ENCODE data around the gene FHL3. TPM values are rescaled to one million over a fixed set of nuclear protein-coding genes. Genes with fewer than 3 reads are reported as not detected.

Gene FHL3, protein sequence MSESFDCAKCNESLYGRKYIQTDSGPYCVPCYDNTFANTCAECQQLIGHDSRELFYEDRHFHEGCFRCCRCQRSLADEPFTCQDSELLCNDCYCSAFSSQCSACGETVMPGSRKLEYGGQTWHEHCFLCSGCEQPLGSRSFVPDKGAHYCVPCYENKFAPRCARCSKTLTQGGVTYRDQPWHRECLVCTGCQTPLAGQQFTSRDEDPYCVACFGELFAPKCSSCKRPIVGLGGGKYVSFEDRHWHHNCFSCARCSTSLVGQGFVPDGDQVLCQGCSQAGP
- total RNA-seq (2014; rRNA removed; shearing (Covaris generic); ENCODE audit: low replicate concordance): 13.7 and 26.0 TPM in 2 replicates

DNA sequence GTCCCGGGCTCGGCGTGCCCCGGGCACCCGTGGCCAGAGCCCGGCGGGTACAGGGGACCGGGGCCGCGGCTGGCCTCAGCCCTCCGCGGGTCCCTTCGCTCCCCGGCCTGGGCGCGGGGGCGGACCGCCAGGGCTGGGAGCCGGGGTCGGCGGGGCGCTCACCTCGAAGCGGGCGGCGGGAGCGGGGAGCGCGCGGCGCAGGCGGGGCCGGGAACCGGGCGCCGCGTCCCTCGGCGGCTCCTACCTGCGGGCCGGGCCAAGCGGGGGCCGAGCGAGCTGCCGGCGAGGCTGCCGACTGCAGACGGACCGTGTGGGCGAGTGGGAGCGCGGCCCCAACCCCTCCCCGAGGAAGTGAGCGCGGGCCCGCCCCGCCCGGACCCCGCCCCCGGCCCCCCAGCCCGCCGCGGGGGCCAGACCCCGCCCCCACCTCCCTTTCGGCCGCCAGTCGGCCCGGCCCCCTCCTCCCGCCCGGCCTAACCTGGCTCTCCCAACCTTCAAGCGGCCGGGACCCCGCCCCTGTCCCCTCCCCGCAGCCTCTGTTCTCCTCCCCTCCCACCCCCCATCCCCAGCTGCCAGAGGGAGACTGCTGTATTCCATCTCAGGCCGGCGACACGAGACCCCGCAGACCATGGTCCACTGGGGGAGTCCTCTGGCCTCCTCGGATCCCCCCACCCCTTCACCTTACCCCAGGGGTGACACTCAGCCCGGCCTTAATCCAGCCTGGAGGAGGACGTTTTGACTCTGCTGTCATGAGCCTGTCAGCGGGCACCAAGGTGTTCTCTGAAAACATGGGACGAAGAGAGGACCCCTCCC is at the start of gene FHL3:
TSS of gene FHL3 (minus strand) at position 320 of the 813 bp plus-strand sequence. CDS start 6,102 bp downstream, outside the sequence.
- DNase-seq: peak; percentile 76
- H3K4me3 ChIP-seq: peak within 1 kb of the TSS; percentile 61
- H3K36me3 ChIP-seq: peaks cover 5% of the 10 kb centered on the region; the same call in 1 of the 2 replicates
- H3K27me3 ChIP-seq: no peaks in the 10 kb centered on the region
- no peaks in the 10 kb centered on the region for H3K9me3 ChIP-seq

DNA sequence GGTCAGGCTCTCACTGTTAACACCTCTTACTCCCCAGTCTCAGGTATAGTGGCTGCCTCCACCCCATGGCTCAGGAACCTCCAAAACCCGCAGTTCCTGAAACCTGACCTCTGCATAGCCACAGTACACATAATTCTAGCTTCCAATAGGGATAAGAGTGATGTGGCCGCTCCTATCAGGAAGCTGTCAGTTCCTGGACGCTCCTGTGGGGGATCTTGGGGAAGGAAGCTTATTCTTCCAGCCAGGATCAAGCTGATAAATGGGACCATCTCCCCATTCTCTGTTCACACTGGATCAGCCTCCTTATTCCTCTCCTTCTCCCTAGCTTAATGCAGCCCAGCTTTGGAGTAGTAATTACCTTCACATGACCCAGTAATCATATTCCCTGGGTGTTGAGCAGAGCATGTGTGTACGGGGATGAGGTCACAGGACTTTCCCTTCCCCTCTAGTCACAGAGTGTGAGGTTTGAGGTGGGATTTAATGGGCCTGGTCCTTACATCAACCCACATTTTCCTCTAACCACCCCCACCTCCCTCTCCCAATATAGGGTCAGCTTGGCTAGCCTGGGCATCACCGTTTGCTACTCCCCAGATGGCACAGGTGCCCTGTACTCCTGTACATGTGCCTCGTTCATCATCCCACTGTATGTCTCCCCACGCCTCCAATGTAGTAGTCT is 48.2 kb upstream of the FHL3 start:
- H3K4me3 ChIP-seq: no peak overlapping the region
- no peaks in the 10 kb centered on the region for H3K36me3 ChIP-seq
- H3K27me3 ChIP-seq: no peaks in the 10 kb centered on the region
- H3K9me3 ChIP-seq: no peaks in the 10 kb centered on the region
- DNase-seq: no peak

DNA sequence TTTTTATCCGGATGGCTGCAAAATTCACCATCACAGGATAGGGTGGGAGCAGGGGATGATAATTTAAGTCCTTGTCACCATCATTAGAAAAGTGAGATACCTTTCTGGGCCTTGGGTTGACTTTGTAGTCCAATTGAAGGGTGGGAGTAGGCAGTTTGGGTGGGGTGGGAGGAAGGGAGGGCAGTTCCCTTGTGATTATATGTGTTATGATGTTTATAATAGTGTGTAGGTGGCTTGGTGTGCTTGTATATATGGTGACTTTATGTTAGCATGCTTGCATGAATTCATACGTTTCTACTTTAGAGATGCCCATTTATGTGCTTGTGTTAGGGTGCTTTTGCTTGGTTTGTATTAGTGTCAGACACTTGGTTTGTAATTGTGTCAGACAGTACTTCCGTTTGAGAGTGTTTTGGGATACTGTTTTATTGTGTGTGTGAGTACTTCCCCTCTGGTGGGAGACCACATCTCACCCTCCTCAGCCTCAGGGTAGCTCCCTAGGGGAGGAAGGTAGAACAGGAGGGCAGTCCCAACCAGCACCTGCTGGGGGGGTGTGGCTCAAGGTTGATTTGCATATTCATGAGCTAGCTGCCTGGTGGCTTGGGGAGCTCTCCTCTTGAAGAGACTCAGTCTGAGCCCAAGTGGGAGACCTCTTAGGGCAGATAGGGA is 47.6 kb upstream of the FHL3 start:
- no peak for DNase-seq

DNA sequence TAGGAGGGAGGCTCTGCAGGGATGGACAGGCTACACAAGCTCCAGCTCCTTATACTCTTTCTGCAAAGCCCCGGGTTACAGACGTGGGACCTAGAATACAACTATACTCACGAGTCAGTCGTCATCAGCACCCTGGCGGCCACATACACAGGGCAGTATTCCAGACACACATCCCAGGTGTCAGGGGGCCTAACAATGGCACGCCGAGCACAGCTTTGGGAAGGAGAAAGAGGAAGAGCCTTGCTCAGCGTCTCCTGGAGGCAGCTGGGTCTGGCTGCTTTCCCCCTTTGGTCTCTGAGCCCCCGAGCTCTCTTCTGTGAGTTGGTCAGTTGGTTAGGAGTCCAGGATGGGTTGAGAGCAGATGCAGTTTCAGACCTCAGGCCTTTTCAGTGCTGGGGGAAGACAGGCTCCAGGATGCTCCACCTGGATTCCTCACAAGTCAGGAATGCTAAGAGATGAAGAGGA is 45.8 kb upstream of the FHL3 start:
- DNase-seq: no peak
- no peak overlapping the region for H3K4me3 ChIP-seq
- no peaks in the 10 kb centered on the region for H3K36me3 ChIP-seq
- no peaks in the 10 kb centered on the region for H3K27me3 ChIP-seq
- no peaks in the 10 kb centered on the region for H3K9me3 ChIP-seq

More for the DNA sequence above, 47.6 kb upstream of the FHL3 start:
- H3K4me3 ChIP-seq: no peak overlapping the region
- no peaks in the 10 kb centered on the region for H3K36me3 ChIP-seq
- H3K27me3 ChIP-seq: no peaks in the 10 kb centered on the region
- no peaks in the 10 kb centered on the region for H3K9me3 ChIP-seq

DNA sequence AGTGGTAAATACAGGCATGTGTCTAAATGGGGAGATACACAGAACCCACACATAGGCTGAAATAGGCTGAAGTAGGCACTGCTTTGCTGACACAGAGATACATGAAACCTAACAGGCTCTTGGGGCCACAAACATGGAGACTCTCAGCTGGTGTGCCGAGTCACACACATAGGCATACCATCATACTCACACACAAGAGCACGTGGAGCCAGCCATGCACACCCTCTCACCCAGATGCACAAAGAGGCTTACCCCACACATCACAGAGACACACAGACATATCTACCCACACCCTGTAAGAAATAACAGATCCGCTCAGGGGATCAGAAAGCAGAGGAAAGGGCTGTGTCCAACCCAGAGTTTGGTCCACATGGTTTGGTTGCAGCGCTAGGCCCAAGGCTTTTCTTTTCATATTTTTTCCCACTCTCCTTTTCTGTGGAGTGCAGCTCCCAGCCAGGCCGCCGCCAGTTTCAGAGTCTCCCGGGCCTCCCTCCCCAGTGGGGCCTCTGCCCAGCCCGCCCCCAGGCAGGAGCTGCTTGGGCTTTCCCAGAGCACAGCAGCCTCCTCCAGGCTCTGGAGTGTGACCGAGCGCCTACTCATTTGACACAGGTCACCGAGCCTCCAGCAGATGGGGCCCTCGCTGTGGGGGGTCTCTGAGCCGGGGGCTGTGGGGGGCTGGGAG is 45.2 kb upstream of the FHL3 start:
- no peak for DNase-seq
- Histone ChIP-seq H3K4me3 (no peak overlapping the region), H3K9me3 (no peaks in the 10 kb centered on the region), H3K36me3 (no peaks in the 10 kb centered on the region), H3K27me3 (peaks cover 2% of the 10 kb centered on the region)

DNA sequence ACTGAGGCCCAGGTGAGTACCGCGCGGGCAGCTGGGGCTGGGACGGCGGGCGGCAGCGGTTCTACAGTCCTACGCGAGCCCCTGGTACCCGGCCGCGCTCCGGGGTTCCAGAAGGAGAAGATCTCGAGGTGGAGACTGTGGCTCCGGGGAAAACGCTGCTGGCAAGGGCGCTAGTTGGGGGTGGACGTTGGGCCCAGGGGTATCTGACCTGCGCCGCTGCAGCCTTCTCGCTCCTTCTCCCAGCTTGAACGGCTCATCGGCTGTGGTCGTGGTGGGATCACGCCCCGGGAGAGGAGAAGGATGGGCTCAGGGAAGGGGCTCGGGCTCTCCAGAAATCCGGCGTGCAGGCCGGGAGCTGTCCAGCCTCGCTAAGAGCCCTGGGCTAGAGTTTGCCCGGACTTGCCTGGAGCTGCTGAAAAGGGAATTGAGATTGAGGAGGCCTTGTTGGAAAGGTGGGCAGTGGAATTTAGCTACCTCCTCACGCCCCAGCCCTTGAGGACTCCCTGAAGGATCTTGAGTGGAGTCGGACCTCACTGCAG is 42.4 kb upstream of the FHL3 start:
- Histone ChIP-seq H3K36me3 (no peaks in the 10 kb centered on the region), H3K9me3 (no peaks in the 10 kb centered on the region), H3K27me3 (peaks cover 14% of the 10 kb centered on the region), H3K4me3 (peak overlapping the region; percentile 58)
- no peak for DNase-seq

DNA sequence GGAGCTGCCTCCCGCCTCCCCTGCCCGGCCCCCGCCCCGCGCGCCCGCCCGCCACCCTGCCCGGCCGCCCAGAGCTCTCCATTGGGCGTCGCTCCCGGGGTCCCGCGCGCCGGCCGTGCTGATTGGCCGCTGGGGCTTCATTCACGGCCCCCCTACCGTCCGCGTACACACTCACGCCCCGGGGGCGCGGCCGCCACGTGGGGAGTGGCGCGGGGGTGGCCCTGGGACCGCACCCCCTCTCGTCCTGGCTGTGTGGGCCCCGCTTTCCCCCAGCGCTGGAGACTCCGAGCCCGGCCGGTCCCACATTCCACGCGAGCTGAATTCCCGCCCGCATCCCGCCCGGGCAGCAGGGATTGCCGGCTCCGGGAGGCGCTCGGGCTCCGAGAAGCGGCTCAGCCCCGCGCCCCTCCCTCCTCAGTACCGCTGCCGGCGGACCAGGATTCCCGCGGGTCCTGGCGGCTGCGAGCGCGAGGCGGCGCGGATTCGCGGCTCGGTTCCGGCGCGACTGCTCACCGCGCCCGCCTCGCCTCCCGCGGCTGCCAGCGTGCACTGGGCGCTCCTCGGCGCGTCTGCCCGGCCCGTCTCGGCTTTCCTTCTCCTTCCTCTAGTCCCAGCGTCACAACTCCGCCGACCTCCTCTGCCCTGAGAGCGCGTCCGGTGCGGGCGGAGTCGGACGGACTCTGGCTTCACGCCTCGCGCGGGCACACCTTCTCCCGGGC is 41.7 kb upstream of the FHL3 start:
- Histone ChIP-seq H3K4me3 (peak overlapping the region; percentile 58), H3K9me3 (no peaks in the 10 kb centered on the region), H3K27me3 (peaks cover 14% of the 10 kb centered on the region), H3K36me3 (no peaks in the 10 kb centered on the region)
- peak; percentile 92 for DNase-seq

DNA sequence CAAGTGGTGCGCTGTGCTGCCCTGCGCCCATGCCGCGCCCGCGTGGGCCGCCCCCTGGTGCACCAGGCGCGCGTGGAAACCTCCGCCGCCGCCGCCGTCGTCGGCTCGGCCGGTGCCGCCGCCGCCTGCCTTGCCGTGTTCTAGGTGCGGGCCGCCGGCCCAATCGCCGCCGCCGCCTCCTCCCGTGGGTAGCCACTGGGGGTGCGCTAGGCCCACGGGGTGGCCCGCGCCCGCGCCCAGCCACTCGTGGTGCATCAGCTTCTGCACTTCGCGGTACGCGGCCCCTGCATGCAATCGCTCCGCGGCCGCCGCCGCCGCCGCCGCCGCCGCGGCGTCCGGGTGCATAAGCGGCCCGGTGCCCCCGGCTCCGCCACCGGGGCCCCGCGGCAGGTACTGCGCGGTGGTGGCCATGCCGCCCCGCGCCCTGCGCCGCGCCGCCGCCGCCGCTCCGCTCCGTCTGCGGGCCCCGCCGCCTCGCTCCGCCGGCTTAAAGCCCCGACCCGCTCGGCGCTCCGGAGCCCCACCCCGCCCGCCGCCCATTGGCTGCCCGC is 41.1 kb upstream of the FHL3 start, which contains the start of gene POU3F1:
TSS of gene POU3F1 (minus strand) at position 461 of the 551 bp plus-strand sequence. CDS start at position 411, 50 bp downstream.
- H3K36me3 ChIP-seq: no peaks in the 10 kb centered on the region
- no peaks in the 10 kb centered on the region for H3K9me3 ChIP-seq
- H3K4me3 ChIP-seq: peak within 1 kb of the TSS; percentile 58
- peaks cover 14% of the 10 kb centered on the region for H3K27me3 ChIP-seq
- DNase-seq: no peak

DNA sequence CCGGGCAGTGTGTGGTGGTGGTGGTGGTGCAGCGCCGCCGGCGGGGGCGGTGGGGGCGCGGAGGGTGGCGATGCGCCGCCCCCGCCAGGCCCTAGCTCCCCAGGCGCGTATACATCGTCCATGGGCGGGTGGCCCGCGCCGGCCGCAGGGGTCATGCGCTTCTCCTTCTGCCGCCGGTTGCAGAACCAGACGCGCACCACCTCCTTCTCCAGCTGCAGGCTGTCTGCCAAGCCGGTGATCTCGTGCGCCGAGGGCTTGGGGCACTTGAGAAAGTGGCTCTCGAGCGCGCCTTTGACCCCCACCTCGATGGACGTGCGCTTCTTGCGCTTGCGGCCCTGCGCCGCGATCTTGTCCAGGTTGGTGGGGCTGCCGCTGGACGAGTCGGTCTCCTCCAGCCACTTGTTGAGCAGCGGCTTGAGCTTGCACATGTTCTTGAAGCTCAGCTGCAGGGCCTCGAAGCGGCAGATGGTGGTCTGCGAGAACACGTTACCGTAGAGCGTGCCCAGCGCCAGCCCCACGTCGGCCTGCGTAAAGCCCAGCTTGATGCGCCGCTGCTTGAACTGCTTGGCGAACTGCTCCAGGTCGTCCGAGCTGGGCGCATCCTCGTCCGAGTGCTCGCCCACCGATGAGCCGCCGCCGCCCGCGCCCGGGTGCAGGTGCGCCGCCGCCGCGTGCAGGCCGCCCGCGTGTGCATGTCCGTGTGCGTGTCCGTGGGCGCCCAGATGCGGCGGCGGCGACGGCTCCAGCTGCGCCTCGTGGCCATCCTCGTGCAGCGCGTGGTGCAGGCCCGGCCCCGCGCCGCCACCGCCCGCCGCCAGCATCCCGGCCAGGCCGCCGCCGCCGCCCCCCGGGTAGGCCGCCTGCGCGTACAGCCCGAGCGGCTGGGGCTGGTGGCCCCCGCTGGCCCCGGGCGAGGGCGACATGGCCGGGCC is 40.4 kb upstream of the FHL3 start:
- no peak overlapping the region for H3K4me3 ChIP-seq
- no peaks in the 10 kb centered on the region for H3K36me3 ChIP-seq
- no peaks in the 10 kb centered on the region for H3K9me3 ChIP-seq
- DNase-seq: peak; percentile 36
- peaks cover 14% of the 10 kb centered on the region for H3K27me3 ChIP-seq

DNA sequence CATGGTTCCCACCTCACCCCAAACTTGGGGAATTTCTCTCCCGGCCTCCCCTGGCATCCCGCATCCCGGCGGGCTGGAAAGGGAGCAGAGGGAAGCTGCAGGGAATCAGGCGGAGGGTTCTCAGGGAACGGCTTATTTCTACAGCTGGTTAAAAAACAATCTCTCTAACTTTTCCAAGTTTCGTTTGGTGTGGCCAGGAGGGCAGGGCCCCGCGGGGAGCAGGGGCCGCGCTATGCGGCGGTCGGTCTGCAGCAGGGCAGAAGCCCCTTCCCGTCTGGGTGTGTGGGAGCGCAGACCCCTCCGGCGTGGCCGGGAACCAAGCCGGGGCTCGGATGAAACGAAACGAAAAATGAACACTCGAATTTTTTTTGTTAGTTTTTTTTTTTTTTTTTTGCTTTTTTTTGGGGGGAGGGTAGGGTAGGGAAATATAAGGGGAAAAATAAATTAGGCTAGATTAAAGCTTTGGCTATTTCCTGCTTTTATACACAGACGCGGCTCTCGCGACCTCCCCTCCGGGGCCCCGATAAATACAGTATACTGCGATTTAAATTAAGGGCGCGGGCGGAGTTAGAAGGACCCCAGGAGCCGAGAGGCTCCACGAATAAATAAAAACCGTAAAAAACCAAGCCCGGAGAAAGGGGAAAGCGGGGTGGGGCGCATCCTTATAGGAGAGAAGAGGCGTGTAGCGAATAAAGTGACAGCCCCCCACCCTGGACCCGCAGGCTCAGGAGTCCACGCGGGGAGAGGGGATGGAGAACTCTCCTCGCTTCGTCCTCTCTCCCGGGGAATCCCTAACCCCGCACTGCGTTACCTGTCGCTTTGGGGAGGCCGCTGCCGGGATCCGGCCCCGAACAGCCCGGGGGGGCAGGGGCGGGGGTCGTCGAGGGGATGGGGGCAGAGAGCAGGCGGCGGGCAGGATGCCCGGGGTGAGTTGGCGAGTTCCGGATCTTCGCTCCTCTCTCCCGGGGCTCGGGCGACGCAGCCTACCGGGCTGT is 39.2 kb upstream of the FHL3 start:
- H3K27me3 ChIP-seq: peaks cover 14% of the 10 kb centered on the region
- H3K4me3 ChIP-seq: peak overlapping the region; percentile 20; the same call in 1 of the 2 replicates
- H3K9me3 ChIP-seq: no peaks in the 10 kb centered on the region
- no peak for DNase-seq
- H3K36me3 ChIP-seq: no peaks in the 10 kb centered on the region

DNA sequence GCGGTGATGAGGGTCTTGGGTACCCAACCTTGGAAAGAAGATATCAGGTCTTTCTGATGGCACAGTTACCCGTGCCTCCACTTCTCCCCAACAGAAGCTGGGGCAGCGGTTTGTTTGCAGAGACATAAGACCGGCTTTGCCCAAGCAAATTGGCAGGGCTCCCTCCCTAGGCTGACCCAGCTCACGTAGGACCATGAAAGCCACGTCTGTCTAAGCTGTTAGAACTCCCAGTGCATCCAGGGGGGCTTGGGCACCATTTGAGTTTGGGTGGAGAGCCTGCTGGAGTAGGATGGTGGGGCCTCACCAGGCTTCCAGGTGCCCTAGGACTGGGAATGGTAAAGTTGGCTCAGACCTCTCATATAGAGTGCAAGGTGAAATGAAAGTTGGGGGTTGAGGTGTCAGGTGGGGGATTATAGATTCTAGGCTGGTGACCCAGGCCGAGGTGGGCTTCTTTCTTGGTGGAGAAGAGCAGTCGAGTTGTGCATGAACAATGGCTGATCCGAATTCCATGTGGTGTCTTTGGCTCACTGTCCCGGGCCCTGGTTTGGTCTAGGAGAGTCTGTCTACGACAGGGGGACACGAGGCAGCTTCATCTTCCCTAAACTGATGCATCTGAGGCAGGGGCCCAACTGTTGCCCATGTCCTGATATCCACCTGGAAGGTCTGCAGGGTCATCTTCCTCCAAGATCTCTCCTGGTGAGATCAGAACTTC is 37.9 kb upstream of the FHL3 start:
- Histone ChIP-seq H3K27me3 (peaks cover 14% of the 10 kb centered on the region), H3K36me3 (no peaks in the 10 kb centered on the region), H3K4me3 (no peak overlapping the region), H3K9me3 (no peaks in the 10 kb centered on the region)
- DNase-seq: no peak

DNA sequence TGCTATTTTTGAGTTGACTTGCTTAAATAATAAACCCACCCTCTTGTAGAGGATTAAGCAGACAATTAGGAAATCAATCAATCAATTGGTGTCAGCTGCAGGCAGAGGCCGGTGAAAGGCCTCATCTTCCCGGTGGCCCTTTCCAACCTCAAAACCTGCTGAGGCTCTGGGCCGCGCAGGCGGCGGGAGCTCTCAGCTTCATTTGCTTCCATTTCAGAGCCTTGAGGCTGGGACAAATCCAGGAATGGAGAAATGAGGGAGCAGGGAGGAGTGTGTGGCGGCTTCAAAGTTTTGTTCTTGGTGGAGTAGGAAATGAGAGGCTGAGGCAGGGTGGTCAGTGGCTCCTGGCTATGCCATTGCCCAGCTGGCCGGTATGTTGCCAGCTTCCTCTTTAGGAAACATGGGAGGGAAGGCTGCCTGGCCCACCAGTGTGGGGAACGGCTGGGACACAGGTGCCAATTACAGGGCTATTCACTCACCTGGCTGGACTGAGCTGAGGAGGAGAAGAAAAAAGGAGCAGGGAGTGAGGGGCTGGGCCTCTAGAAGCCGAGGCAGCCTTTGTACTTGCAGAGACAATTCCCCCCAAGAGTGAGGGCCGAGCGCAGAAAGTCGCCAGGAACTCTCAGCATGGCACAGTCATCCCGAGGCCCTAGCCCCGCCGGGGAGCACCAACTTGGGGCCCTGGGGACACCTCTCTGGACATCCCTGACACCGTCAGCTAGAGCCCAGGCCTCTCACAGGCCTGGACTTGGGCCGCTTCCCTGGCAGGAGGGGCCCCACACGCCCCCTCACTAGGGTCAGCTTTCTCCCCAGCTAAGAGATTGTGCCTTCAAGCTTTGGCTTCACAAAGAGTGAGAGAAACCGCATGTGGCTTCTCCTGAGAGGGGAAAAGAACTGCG is 36.9 kb upstream of the FHL3 start:
- no peaks in the 10 kb centered on the region for H3K9me3 ChIP-seq
- DNase-seq: no peak
- no peak overlapping the region for H3K4me3 ChIP-seq
- no peaks in the 10 kb centered on the region for H3K36me3 ChIP-seq
- peaks cover 14% of the 10 kb centered on the region for H3K27me3 ChIP-seq

All from MG63 (cell line).